HG03025 (cell line): Measurements from ENCODE around the gene PLAA.

ENCODE experiments used
- ATAC-seq: cut with Tn5 transposase; IDR thresholded peaks from one replicate; pipeline ENCODE4 v1.9.1; 2021; ENCODE audit warnings: mild to moderate bottlenecking, moderate library complexity; ENCODE audit not compliant: unreplicated experiment, low FRiP score

The PLAA gene

DNA sequence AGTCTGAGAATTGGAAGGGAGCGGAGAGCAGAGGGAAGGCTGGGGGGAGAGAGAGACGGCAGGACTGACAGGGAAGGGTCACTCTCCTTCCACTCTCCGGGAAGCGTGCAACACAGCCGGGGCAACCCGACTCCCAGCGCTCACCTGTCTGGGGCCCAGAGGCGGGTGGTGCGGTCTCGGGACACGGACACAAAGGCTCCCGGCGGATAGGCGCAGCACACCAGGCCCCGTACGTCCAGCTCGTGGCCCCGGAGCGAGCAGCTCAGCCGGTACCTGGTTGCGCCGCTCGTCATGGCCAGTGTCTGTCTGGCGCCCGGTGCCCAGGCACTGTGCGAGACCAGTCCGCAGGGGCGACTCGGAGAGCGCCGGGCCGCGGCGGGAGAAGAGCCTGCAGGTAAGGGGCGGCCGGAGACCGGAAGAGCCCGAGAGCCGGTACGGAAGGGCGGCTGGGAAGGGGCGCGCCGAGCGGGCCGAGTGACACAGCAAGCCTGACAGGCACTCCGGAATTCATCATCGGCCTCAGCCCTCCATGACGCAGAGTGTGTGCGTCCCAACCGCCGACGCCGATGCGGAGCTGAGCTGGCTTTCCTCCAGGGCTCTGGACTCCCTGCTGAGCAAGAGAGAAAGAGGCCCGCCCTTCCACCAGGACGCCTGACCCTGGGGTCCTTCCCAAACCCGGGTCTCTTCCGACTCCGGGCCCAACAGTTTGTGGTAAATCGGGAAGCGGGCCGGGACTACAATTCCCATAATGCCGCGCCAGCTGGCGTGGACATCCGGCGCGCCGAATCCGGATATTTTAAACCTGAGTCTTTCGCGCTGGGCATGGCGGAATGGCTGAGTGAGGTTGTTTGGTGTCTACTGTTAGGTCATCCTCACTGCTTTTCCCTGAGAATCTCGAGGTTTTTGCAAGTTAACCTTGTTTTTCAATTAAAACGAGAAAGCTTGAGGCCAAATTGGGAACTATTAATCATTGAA is at the start of gene PLAA:
Gene PLAA (minus strand): TSS at position 490 of the 975 bp plus-strand sequence. CDS start 197 bp downstream, at position 293.
- peak; percentile 99 for ATAC-seq

DNA sequence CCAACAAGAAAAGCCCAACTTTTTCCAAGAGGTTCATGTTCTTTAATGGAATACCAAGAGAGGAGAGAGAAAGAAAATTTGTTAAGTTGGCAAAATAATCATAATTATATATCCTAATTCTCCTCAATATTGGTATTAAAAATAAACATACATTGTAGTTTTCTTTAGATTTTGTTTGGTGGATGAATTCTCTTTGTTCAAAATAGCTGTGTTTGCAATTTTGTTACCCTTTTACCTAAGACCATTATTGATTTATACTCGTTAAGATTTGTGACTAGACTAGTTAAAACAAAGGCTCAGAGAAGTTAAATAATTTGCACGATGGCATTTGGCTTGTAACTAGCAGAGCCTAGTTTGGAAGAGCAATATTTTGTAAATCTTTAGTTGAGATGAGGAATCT is 48.8 kb upstream of the PLAA start:
- ATAC-seq = no peak

DNA sequence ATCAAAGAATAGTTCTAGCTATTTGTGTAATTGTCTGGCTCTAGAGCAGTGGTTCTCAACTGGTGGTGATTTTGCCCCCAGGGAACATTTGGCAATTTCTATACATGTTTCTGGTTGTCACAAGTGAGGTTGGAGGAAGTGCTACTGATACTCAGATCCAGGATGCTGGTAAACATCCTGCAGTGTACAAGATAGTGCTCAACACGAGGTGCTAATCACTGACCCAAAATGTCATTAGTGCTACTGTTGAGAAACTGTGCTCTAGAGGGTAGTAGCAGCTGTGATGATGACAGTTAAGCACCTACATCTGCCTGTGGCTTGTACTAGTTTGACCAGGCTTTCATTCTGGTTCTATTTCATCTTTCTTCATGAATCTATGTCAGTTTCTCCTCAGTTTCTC is 36.3 kb upstream of the PLAA start:
- no peak for ATAC-seq

DNA sequence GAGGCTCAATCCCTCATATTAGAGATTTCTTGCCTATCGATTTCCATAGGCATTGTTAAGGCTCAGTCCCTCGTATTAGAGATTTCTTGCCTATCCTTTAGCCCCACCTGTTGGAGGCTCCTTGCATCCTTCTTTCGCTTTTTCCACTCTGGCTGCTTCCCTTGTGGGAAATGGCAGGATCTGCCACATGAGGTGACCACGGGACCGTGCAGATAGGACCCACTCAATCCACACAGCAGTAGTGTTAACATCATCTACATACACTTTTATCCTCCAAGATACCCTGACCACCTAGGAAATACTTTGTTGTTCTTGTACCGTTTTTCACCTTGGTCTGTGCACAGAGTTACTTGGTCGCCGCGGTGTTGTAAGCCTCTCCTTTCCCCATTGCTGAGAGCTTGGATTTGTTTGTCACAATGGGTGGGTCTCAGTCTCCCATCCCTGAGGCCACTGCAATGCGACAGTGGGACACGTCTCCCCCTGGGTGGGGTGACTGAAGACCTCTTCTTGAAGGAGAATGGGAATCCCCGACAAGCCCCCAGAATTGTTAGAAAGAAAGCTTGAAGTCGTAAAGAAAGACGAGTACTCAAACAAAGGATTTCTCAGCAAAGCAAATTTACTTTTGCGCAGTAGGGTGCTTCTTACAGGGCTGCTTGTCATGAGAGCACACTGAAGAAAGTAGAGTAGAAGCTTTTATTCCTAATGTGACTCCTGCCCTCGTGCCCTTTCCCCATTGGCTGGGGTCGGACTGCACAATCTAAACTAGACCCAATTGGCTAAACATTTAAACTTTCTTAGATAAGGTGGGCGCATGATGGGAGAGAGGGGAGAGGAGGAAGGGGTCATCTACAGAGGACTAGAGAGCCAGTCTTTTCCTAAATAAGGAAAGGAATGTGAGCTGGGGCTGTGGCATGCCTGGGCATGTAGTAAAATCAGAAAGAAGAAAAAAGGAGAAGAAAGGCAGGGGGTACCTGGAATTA is 29.0 kb upstream of the PLAA start:
- ATAC-seq = no peak

DNA sequence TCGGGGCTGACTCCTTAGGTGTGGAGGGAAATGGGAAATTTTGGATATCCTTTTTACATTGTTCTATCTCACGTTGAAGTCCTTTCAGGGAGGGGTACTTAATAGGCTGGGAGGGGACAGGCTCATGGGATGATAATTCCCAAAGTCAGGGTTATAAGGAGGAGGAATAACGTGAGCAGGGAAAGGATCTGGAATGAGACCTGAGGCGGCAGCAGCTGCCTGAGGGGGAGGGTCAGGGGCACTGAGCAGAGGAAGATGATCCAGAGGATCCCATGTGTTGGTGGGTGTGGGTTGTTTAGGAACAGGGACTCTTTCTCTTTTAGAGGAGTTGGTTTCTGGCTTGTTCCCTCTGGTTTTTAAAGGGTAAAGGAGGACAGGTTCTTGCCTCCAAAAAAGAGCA is 27.9 kb upstream of the PLAA start:
- no peak for ATAC-seq

DNA sequence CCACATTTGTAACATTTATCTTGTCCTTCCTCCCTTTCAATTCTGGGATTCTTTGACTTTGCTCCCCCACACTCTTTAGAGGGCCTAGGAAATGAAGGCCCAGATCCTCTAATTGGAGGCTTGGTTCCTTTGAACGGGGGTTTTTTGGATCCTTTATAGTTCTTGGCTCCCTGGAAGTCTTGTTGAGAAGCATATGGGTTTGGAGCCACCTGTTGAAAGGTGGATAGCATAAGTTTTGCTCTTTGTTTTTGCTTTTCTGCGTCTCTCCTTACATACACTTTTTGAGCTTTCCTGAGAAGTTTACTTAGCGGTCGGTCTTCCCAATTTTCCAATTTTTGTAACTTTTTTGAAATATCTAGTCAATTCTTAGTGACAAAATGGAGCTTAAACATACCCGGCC is 26.9 kb upstream of the PLAA start:
- ATAC-seq = no peak

DNA sequence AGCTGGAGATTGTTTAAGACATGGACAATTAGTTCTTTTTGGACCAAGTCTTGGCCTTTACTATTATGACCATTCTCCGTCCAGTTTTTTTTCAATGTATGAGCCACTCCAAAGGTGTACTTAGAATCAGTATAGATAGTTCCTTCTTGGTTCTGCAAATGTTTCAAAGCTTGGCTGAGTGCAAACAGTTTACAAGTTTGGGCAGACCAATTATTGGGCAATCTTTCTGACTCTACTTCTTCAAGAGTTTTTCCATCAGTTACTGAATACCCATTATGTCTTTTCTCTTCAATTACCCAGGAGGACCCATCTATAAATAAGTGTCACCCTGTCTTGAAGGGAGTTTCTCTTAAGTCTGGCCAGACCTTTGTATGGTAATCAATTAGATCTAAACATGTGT is 24.7 kb upstream of the PLAA start:
- ATAC-seq = no peak

DNA sequence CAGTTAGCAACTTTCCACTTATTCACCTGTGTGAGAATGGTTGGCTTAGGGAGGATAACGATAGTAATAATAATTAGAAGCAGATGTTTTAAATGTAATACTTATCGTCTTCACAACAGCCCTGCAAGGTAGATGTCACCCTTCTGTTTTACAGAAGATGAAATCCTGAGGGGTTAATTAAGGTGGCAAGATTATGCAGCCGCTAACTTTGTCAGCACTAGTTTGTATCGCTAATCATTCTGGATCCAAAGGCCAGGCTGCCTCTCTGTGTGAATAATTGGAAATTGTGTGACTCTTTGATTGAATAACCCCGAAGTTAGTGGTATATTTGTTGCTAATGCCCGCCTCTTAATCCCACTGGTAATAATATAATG is 9.8 kb upstream of the PLAA start:
- no peak for ATAC-seq

DNA sequence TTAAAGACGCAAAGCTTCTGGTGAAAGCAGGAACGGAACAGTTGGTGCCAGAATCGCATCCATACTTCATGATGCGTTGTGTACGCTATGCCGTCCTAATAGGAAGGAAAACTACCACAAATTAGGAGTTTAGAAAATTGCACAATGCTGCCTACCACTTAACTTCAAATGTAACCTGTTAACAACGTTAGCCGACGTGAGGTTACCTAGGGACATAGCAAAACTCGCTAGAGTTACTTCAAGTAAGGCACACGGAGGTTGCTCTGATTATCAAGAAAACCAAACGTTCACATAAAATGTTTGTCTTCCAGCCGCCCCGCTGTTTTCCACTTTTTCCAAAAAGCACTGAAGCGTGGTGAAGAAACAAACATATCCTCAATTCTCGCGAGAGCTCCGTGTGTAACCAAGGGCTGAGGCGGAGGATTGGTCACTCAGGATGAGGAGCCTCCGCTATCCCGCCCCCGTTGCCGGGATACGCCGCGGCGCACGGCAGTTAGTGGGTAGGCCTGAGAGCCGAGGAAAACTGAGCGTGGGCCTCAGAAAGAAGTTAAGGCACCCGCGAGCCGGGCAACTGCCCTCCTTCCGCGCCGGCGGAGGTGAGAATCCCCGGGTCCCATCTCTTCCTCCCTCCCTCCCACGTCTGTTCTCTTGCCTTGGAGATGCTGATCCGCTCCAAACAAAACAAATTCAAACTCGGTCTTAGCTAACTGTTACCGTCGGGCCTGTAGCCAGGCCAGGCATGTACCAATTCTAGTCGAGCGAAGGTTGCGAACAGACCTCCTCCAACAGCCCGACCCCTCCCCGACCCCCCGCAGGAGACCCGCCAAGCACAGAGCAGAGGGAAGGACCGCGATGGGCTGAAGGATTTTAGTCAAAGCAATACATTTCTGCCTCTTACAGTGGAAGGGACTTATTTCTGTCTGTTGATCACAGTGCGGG is 9.1 kb upstream of the PLAA start, which contains the start of gene IFT74:
Gene IFT74 (plus strand): TSS at position 492 of the 939 bp plus-strand sequence. CDS start 5,556 bp downstream, outside the sequence.
- ATAC-seq = peak; percentile 100

DNA sequence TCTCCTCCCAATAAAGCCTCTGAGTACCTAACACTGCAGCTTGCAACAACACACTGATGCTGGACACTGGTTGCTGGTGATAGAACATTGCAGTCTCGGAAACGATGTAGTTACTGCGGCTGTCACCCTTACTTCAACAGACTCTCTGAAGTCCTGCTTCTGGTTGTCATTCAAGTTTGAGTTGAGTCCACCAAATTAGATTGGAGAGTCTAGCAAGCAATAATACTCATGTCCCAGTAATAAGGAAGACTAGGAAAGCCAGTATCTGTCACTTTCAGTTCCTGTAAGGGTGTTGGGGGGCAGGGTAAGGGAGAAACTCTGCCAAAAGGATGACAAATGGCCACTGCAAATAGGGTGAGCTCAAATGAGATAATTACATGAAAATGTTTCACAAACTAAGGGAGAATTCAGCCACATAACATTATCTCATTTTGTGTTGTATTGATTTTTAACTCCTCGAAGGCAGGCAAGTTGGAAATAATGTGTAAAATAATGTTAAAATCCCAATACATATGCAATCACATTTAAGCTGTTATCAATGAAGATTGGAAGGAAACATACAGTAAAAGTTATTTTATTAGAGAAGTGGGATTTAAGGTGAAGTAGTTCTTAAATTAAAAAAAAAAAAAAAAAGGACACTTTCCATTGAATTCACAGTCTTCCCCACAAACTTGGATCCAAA is 8.3 kb upstream of the PLAA start:
- ATAC-seq = no peak

DNA sequence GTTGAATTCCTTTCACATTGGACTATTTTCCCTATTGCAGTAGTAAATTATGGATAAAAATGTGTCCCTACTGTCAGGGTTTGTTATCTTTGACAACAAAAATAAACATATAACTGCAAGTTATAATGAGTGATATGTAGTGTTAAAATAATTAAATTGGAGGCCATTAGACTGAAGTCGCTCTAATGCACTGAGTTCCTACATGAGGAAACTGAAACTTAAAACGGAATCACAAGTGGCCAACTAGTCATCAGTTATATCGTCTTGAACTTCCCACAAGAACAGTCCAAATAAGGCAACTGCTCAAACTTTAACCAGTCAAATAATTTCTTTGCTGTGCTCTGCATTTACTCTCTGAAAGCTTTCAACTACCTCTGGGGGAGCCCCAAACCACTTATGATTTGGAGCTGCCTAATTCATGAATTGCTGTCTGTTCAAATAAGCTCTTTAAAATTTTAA is 7.0 kb upstream of the PLAA start:
- ATAC-seq = no peak

DNA sequence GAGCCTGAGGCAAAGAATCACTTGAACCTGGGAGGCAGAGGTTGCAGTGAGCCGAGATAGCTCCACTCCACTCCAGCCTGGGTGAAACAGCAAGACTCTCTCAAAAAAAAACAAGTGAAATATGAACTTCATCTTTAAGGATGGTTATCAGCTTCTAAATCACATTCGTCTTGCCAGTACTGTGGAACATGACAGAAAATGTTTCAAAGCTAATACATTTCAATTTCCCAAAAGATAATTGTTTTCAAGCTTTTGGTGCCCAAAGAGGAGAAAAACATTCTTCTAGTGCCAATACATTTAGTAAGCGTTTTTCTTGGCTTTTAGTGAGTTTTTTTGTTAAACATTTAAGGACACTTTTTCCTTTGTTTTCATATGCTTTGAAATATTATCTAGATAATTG is 4.8 kb upstream of the PLAA start:
- ATAC-seq = no peak

DNA sequence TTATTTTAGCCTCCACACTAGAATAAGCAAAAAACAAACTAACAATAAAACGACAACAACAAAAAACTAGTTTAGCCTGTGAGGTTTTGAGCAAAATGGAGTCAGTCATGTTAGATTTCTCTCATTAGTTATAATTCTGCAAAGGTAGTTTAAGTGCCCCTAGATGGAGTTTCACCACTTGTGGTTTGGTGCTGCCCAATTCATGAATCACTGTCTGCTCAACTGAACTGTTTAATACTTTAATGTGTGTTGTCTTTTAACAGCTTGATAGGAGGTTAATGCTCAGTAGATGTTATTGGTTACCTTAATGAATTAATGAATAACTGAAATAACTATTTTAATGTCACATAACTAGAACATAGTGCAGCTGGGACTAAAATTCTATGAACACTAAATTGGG is 3.5 kb upstream of the PLAA start:
- ATAC-seq = no peak

DNA sequence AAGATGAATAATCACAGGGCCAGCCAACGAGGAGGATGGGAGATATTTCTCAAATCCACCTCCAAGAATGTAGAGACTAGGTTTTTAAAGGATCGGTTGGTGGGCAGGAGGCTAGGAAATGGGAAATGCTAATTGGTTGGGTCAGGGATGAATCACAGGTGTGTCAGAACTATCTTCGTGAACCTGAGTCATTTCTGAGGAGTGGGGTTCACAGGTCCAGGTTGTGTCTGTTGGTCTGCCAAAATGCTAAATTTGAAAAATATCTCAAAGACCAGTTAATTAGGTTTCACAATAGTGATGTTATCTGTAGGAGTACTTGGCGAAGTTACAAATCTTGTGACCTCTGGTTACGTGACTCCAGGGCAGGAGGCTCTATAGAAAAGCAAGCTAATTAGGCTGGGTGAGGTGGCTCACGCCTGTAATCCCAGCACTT is 2.6 kb upstream of the PLAA start:
- ATAC-seq = no peak

DNA sequence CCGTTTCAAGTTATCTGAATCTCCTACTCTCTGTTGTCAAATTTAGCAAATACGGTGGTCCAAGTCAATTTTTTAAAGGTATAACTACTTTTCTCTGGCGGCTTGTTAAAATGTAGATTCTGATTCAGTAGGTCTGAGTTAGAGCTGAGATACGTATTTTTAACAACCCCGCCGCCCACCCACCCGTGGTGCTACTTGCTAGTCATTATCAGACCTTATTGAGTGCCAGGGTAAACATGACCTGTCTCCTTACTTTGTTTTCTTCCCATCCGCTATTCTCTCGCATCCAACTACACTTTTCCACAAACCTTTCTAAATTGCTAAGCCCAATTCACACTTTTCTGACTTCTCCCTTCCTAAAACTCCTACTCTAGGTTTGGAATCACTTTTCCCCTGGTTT is 694 bp upstream of the PLAA start:
- ATAC-seq = no peak

DNA sequence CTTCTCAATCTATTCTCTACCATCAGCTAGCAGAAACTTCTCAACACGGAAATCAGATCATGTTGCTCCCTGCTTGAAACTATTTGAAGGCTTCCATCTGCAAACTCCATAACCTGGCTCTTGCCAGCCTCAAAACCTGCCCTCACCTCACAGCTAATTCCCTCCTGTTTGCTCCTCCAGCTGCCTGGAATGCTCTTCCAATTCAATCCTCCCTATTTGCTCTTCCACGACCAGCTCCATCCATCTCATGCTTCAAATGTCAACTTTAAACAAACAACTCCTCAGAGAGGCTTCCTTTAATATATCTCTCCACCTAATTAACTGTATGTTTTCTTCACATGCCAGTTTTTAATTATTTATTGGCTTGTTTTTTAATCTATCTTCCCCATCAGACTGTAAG is 1.5 kb downstream of the PLAA start:
- ATAC-seq = no peak

DNA sequence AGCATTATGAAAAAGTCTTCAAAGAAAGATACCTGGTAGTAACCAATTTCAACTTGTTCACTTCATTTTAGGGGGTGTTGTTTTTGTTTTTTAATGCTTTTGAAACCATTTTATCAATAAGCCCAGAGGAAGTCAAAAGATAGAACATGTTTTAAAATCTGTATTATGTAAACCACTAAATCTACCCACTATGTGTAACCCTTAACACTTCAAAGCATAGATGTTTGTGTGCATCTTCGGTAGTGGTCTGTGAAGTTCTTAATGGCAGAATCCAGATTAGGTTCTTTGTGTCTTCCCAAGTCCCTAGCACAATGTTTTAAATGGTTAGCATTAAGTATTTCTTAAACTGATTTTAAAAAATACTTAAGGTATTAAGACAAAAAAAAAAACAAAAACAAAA is 6.3 kb downstream of the PLAA start:
- no peak for ATAC-seq

DNA sequence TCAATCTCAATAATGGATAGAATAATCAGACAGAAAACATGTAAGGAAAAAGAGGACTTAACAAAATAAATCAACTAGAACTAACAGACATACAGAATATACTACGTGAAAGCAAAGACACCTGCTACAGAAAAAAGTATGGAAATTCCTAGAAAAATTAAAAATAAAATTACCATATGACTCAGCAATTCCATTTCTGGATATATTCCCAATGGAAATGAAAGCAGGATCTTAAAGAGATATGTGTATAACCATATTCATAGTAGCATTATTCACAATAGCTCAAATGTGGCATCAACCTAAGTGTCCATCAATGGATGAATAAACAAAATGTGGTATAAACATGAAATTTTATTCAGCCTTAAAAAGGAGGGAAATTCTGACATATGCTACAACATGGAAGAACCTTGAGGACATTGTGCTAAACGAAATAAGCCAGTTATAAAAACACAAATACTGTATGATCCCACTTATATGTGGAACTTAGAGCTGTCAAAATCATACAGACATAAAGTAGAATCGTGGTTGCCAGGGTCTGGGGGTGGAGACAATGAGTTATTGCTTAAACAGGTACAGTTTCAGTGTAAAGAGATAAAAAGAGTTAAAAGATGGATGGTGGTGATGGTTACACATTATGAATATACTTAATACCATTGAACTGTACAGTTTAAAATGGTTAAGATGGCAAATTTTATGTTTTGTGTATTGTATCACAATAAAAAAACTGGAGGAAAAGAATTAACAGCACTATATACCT is 6.9 kb downstream of the PLAA start:
- ATAC-seq = no peak
